ENCODE measurements around the gene MECP2. TPM values are rescaled to one million over a fixed set of nuclear protein-coding genes. Genes with fewer than 3 reads are reported as not detected.

The MECP2 gene
- total RNA-seq, 1 donor from 2014 or later, result 69.8 TPM

DNA sequence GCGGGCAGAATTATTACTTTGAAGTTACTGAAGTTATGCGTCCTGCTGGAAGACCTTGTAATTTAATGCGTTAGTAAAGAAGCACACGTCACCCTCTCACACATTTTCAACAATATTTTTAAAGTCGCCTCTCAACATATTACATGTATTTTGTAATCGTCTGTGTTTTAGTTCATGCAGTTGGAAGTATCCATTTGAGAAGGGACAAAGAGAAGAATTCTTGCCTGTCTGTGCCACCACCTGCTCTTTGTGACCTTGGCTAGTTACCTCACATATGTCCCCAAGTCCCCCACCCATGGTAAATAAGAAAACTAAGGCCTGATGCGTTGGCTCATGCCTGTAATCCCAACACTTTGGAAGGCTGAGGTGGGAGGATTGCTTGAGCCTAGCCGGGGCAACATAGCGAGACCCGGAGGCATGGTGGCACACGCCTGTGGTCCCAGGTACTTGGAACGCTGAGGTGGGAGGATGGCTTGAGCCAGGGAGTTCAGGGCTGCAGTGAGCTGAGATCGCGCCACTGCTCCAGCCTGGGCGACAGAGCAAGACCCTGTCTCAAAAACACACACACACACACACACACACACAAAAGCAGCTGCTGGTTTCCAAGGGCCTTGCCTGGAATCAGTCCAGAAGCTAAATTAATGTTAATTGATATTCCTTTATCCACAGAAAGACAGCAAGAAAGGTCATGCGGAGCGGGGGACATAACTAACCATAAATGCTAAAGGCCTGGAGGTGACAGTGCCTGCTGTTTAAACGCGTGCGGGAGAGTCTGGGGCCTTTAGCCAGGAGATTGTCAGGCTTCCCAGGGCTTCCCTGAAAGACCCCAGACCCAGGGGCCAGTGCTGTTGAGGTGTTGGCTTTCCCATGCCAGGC lies 124.2 kb downstream of the MECP2 start:
- intact Hi-C loops (cut with micrococcal nuclease), result loop anchor here (1.0 to 5.0 kb wide), 6 partner anchors 8 to 789 kb away; partner anchors contain the start of genes DKC1, FAM3A, FLNA and IRAK1

DNA sequence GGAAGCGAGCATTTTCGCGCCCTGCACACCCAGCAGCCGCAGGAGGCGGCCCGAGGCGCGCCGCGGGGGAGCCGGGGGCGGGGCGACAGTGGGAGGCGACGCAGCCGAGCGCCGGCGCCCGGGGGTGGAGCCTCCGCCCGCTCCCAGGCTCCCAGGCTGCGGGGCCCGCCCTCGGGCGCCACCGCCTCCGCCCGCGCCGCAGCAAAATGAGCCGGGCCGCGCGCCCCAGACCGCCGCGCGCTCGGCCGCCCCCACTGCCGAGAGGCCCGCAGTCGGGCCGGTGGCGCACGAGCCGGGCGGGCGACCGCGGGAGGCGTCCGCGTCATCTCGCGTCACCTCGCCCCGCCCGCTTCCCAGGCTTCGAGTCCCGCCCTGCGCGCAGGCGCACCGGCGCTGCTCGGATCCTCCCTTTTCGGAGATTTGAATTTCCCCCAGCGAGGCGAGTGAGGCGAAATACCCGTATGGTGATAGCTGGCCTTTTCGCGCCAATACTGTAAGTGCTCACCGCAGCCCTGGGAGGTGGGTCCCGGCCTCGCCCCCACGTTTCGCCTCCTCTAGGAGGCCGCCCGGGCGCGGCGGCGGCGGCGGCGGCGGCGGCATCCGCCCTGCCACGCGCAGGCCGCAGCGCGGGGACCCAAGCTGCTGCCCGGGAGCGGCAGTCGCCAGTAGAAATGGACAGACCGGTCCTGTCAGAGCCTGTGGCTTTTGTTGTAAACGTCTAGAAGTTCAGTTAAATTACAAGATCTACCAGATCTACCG lies 125.0 kb downstream of the MECP2 start, which contains the start of gene TMEM187:
TMEM187 (plus strand) TSS at position 387 of the 759 bp plus-strand sequence. CDS start 9,309 bp downstream, outside the sequence.
- intact Hi-C loops (cut with micrococcal nuclease), result loop anchor here (1.0 to 5.0 kb wide), 6 partner anchors 9 to 790 kb away; partner anchors contain the start of genes DKC1, FAM3A, FLNA and IRAK1

Other genes with a start within 250 kb of the MECP2 start
- 8.0 and 9.7 TPM in 2 replicates for gene L1CAM, start 211.5 kb downstream of the MECP2 start, total RNA-seq
- not detected in 2 replicates for gene AVPR2, start 193.0 kb downstream of the MECP2 start, total RNA-seq
- 281 and 285 TPM in 2 replicates for gene ARHGAP4, start 171.5 kb downstream of the MECP2 start, total RNA-seq
- 87.4 and 88.4 TPM in 2 replicates for gene NAA10, start 162.7 kb downstream of the MECP2 start, total RNA-seq
- 24.8 and 30.3 TPM in 2 replicates for gene RENBP, start 153.1 kb downstream of the MECP2 start, total RNA-seq
- gene HCFC1, start 125.9 kb downstream of the MECP2 start, total RNA-seq, result 107 and 111 TPM in 2 replicates
- gene TMEM187, start 125.0 kb downstream of the MECP2 start, total RNA-seq, result 5.2 and 5.8 TPM in 2 replicates
- gene IRAK1, start 77.8 kb downstream of the MECP2 start, total RNA-seq, result 131 and 144 TPM in 2 replicates
- gene OPN1LW, start 46.5 kb upstream of the MECP2 start, total RNA-seq, result not detected in 2 replicates
- gene OPN1MW, start 84.9 kb upstream of the MECP2 start, total RNA-seq, result not detected in 2 replicates
- gene OPN1MW2, start 122.0 kb upstream of the MECP2 start, total RNA-seq, result not detected in 2 replicates
- gene OPN1MW3, start 159.9 kb upstream of the MECP2 start, total RNA-seq, result not detected in 2 replicates
- gene TEX28, start 197.4 kb upstream of the MECP2 start, total RNA-seq, result not detected in 2 replicates
- 1.1 and 1.5 TPM in 2 replicates for gene TKTL1, start 198.1 kb upstream of the MECP2 start, total RNA-seq